GM19467 (cell line): Measurements from ENCODE around the gene BBS7.

Source experiments
- ATAC-seq: cut with Tn5 transposase; IDR thresholded peaks from one replicate; pipeline ENCODE4 v1.9.1; 2021; ENCODE audit warnings: mild to moderate bottlenecking, moderate library complexity; ENCODE audit not compliant: unreplicated experiment

Gene BBS7

GRCh38 chr4:121827853-121828252 is 42.4 kb downstream of the BBS7 start:
- no peak for ATAC-seq

- no peak for ATAC-seq
Measured at GRCh38 chr4:121824950-121825349, 45.3 kb downstream of the BBS7 start.

- ATAC-seq = no peak
Measured at GRCh38 chr4:121824171-121824527, 46.1 kb downstream of the BBS7 start.

- peak; percentile 95 for ATAC-seq
Measured at GRCh38 chr4:121823505-121824170, 46.6 kb downstream of the BBS7 start, which contains the start of gene CCNA2. Gene CCNA2 (minus strand): TSS chr4:121823883. CDS start chr4:121823628, 255 bp downstream.

- peak; percentile 36 for ATAC-seq
Measured at GRCh38 chr4:121822796-121823504, 47.3 kb downstream of the BBS7 start.

- ATAC-seq = no peak
Measured at GRCh38 chr4:121822047-121822446, 48.2 kb downstream of the BBS7 start.

GRCh38 chr4:121819216-121819965 is 50.9 kb downstream of the BBS7 start:
- no peak for ATAC-seq

GRCh38 chr4:121818215-121818614 is 52.1 kb downstream of the BBS7 start:
- no peak for ATAC-seq

- no peak for ATAC-seq
Measured at GRCh38 chr4:121817701-121818100, 52.6 kb downstream of the BBS7 start.

GRCh38 chr4:121817006-121817405 is 53.3 kb downstream of the BBS7 start:
- ATAC-seq = no peak

GRCh38 chr4:121814756-121815155 is 55.5 kb downstream of the BBS7 start:
- ATAC-seq = no peak

GRCh38 chr4:121811122-121811521 is 59.2 kb downstream of the BBS7 start:
- no peak for ATAC-seq

GRCh38 chr4:121806411-121806810 is 63.9 kb downstream of the BBS7 start:
- no peak for ATAC-seq

- ATAC-seq = no peak
Measured at GRCh38 chr4:121801715-121802075, 68.6 kb downstream of the BBS7 start.

GRCh38 chr4:121800961-121801714 is 69.1 kb downstream of the BBS7 start, which contains the start of gene EXOSC9:
Gene EXOSC9 (plus strand): TSS chr4:121801323. CDS start chr4:121801425, 102 bp downstream.
- ATAC-seq = peak; percentile 68

- ATAC-seq = peak; percentile 21
Measured at GRCh38 chr4:121800638-121800960, 69.7 kb downstream of the BBS7 start.

GRCh38 chr4:121799867-121800501 is 70.3 kb downstream of the BBS7 start:
- ATAC-seq = no peak

- no peak for ATAC-seq
Measured at GRCh38 chr4:121799208-121799823, 71.0 kb downstream of the BBS7 start.

GRCh38 chr4:121796283-121796682 is 74.0 kb downstream of the BBS7 start:
- no peak for ATAC-seq

- ATAC-seq = no peak
Measured at GRCh38 chr4:121794505-121795188, 75.6 kb downstream of the BBS7 start.
